Heart left ventricle (tissue), 16 donors: Measurements from ENCODE around the gene PSAT1. TPM values are rescaled to one million over a fixed set of nuclear protein-coding genes. Genes with fewer than 3 reads are reported as not detected.
A peak's percentile ranks its signal among the peaks of the same experiment; 100 is the strongest.

Source experiments
- ATAC-seq, 4 donors: fragments of 200-7000 bp; cut with Tn5 transposase; one replicate each; pipeline ENCODE4 v1.9.1; 2020 to 2022; ENCODE audit warnings: moderate library complexity in 4 of 4, mild to moderate bottlenecking in 3 of 4, moderate number of reproducible peaks in 1 of 4
- DNase-seq, 5 donors: peaks; one replicate each; pipeline ENCODE4 v3.0.0-alpha.2; 2020
- H3K27ac ChIP-seq, 12 donors: fragments of 200-600 bp; sonication (generic) in 4 of 12; one replicate each; pipeline versions ENCODE4 v1.5.0 to v1.8.0; 2016 to 2022; ENCODE audit warnings: mild to moderate bottlenecking in 2 of 12
- H3K27me3 ChIP-seq, 9 donors: fragments of 200-600 bp; sonication (generic) in 2 of 9; one replicate each; pipeline versions ENCODE4 v1.5.1 to v1.8.0; 2016 to 2022; ENCODE audit warnings: mild to moderate bottlenecking in 3 of 9
- H3K36me3 ChIP-seq, 9 donors: fragments of 200-600 bp; sonication (generic) in 2 of 9; one replicate each; pipeline versions ENCODE4 v1.5.0 to v1.8.0; 2018 to 2022; ENCODE audit warnings: mild to moderate bottlenecking in 2 of 9
- H3K4me1 ChIP-seq, 12 donors: fragments of 200-600 bp; sonication (generic) in 4 of 12; one replicate each; pipeline versions ENCODE4 v1.5.0 to v1.8.0; 2016 to 2022; ENCODE audit warnings: mild to moderate bottlenecking in 3 of 12
- H3K4me3 ChIP-seq, 12 donors: fragments of 200-600 bp; sonication (generic) in 4 of 12; one replicate each; pipeline versions ENCODE4 v1.5.0 to v1.8.0; 2017 to 2022; ENCODE audit warnings: mild to moderate bottlenecking in 9 of 12, moderate library complexity in 4 of 12
- H3K9me3 ChIP-seq, 12 donors: fragments of 200-600 bp; sonication (generic) in 4 of 12; one replicate each; pipeline versions ENCODE4 v1.5.0 to v1.8.0; 2016 to 2022; ENCODE audit warnings: mild to moderate bottlenecking in 1 of 12
- POLR2A ChIP-seq, 2 donors: fragments of 450-650 bp; IDR thresholded peaks; one replicate each; pipeline ENCODE4 v1.6.1; 2017; ENCODE audit warnings: antibody characterized with exemption in 2 of 2, mild to moderate bottlenecking in 2 of 2, moderate library complexity in 2 of 2
- WGBS, 4 donors: extraction: QIAGEN DNeasy Blood & Tissue Kit in 2 of 4; methylation state at CpG; one replicate each; pipeline versions ENCODE4 v1.1.5 to v1.1.7; 2013 to 2018; 5-methylcytosine and 5-hydroxymethylcytosine counted together
- intact Hi-C, 10 donors: fragments of 100-400 bp; cut with DNase I; formaldehyde crosslinking; loops; one replicate each; pipeline versions ENCODE4 v1.11.1 to v1.14.2; 2022
- long read RNA-seq, 3 donors: library from polyadenylated mRNA; unstranded; transcript quantifications; one replicate each; pipeline ENCODE4 v2.0.0, GENCODE V29; 2020 to 2021
- polyA plus RNA-seq, 2 donors: library from polyadenylated mRNA; stranded (reverse); fragments of 200-250 nt; gene quantifications; one replicate each; pipeline ENCODE4 v1.2.3, GENCODE V29; 2013
- total RNA-seq, 9 donors: library from RNA; depleted of rRNA in 2 of 9; stranded (reverse); fragments of >200 nt in 2 of 9; fragmentation: NEBNext Ultra II Directional in 3 of 9; extraction: Animal tissue kit (Norgen Biotek cat#: 25700) in 3 of 9; gene quantifications; one replicate each; pipeline versions ENCODE4 v1.1.0 to v1.2.4, GENCODE V29; 2016 to 2023
- TF ChIP-seq, protein P1 (sequence below), 12 donors: fragments of 200-600 bp; sonication (generic) in 4 of 12; IDR thresholded peaks; one replicate each; pipeline versions ENCODE4 v1.5.0 to v1.8.0; 2018 to 2022; ENCODE audit warnings: antibody characterized with exemption in 12 of 12, mild to moderate bottlenecking in 5 of 12
- donor health status: ischemic (EF 13 %, LVEDD 7.1; RV severe dilation, severe dysfunction).
- donor health status: healthy with polysubstance abuse.
- donor health status: DM: no; HTN: yes; CAD: no.
- donor health status: DM: no; HTN: no; CAD: no.
- donor health status: ischemic (EF 25% LVEDD 6.9; RV normal size, moderate dysfunction).
- donor health status: ischemic (EF 25% LVEDD 5.7; RV mildly dilated, moderate dysfunction).
- donor health status: healthy.
- donor health status: DM: yes; HTN: yes; CAD: no.
- donor health status: ischemic (EF 35%, LVEDD 5.7; RV mildly dilated, moderate dysfunction).
- donor health status: nonischemic (EF 11% LVEDD 7.7; RV severe dilation, severe dysfunction).
- donor health status: DM: yes; HTN: yes; CAD: no.
- donor health status: PGD.
- donor health status: ischemic (EF 29% LVEDD 5.4; RV normal size, mild dysfunction).
- donor health status: nonischemic (EF 23%, LVEDD 6.1; RV moderate dilation, normal function).

Gene PSAT1
- total RNA-seq (1 to 10 TPM in 1 of 9 donors, under 1 TPM in 8; 0.20 to 1.3 (median 0.62) TPM), polyA plus RNA-seq (1 to 10 TPM in 1 of 2 donors, under 1 TPM in 1; 0.46 to 3.1 TPM)
- long read RNA-seq, donor 1, partial matches to known transcripts = 0 of 2 reads
- long read RNA-seq, donor 1, other reads (novel, unspliced or antisense) = 0 of 2 reads
- long read RNA-seq, donor 2, partial matches to known transcripts = 0 of 1 reads
- long read RNA-seq, donor 2, other reads (novel, unspliced or antisense) = 0 of 1 reads
- long read RNA-seq, donor 3 = 0 reads

- Histone ChIP-seq H3K4me1 (peaks cover 6 to 29% (median 19%) of the 10 kb centered on the region in 12 donors), H3K27ac (peak within 1 kb of the TSS in 2 of 12 donors; percentile 13 to 69), H3K27me3 (peaks cover 0 to 43% (median 11%) of the 10 kb centered on the region in 9 donors), H3K4me3 (peak within 1 kb of the TSS; percentile 29 to 72 (median 55)), H3K36me3 (no peaks in the 10 kb centered on the region), H3K9me3 (no peaks in the 10 kb centered on the region)
- intact Hi-C loops = no loop called here
- 0 to 1% (median 1%) methylated on average over 29 to 76 of the region's 76 CpGs for WGBS, 4 donors
- DNase-seq (peak; percentile 72 to 88 (median 79)), ATAC-seq (peak; percentile 79 to 98 (median 98))
- no peak for TF ChIP-seq POLR2A (IDR thresholded peaks at IDR 0.05)
- TF ChIP-seq, protein P1, sequence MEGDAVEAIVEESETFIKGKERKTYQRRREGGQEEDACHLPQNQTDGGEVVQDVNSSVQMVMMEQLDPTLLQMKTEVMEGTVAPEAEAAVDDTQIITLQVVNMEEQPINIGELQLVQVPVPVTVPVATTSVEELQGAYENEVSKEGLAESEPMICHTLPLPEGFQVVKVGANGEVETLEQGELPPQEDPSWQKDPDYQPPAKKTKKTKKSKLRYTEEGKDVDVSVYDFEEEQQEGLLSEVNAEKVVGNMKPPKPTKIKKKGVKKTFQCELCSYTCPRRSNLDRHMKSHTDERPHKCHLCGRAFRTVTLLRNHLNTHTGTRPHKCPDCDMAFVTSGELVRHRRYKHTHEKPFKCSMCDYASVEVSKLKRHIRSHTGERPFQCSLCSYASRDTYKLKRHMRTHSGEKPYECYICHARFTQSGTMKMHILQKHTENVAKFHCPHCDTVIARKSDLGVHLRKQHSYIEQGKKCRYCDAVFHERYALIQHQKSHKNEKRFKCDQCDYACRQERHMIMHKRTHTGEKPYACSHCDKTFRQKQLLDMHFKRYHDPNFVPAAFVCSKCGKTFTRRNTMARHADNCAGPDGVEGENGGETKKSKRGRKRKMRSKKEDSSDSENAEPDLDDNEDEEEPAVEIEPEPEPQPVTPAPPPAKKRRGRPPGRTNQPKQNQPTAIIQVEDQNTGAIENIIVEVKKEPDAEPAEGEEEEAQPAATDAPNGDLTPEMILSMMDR (IDR thresholded peaks at IDR 0.05) = peak in 1 of 12 donors; percentile 17
These were observed at the start of gene PSAT1 for GRCh38 chr9:78296893-78297671. PSAT1 (plus strand) TSS chr9:78297125; CDS start chr9:78297211, 86 bp downstream.

DNA sequence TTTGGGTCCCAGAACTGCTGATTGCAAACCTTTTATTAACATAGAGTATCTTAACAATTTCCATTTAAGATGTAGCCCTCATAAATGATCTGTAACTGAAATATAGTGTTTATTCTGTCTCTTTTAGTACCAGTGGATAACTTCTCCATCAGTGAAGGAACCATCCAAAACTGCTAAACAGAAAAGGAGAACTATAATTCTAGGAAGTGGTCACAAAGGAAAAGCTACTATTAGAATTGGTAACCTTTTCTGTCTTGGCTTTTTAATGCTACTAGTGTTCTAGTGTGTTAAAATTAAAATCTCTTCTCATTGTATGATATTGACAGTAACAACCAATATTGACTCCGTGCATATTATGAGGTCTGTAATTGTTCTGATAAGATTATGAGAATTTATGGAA lies 48.3 kb upstream of the PSAT1 start:
- Histone ChIP-seq H3K9me3 (no peaks in the 10 kb centered on the region), H3K27ac (no peak overlapping the region), H3K4me3 (no peak overlapping the region), H3K27me3 (no peaks in the 10 kb centered on the region), H3K4me1 (no peaks in the 10 kb centered on the region), H3K36me3 (peaks cover 0 to 73% (median 36%) of the 10 kb centered on the region in 9 donors)
- 90 to 93% (median 91%) methylated on average over 1 of the region's 1 CpG for WGBS, 4 donors
- no peak for DNase-seq
- no peak for TF ChIP-seq POLR2A (IDR thresholded peaks at IDR 0.05)
- TF ChIP-seq, protein P1 (IDR thresholded peaks at IDR 0.05) = no peak
- intact Hi-C loops = no loop called here
- ATAC-seq = no peak

DNA sequence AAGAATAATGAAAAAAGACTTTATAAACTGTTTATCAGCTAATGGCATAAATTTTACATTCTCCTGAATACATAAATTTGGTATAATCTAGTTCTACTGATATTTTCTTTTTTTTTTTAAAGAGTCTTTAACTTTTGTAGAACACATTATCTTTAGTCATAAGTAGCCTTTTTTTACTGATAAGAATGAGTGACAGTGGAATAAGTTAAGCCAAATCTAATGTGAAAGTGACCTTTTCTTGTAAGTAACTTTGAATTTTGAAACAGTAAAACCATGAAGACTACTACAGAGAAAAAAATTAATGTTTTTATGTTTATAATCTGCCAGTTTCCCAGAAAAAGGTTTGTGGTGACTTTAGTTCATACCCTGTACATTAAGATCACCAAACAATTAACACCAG lies 47.4 kb upstream of the PSAT1 start:
- no peak overlapping the region for H3K27ac ChIP-seq
- H3K4me3 ChIP-seq = no peak overlapping the region
- no peak for ATAC-seq
- no peaks in the 10 kb centered on the region for H3K27me3 ChIP-seq
- DNase-seq = no peak
- TF ChIP-seq POLR2A (IDR thresholded peaks at IDR 0.05) = no peak
- TF ChIP-seq, protein P1 (IDR thresholded peaks at IDR 0.05) = no peak
- H3K9me3 ChIP-seq = no peaks in the 10 kb centered on the region
- intact Hi-C loops = no loop called here
- H3K36me3 ChIP-seq = peaks cover 0 to 73% (median 28%) of the 10 kb centered on the region in 9 donors
- H3K4me1 ChIP-seq = no peaks in the 10 kb centered on the region

GRCh38 chr9:78252616-78253015 lies 44.3 kb upstream of the PSAT1 start:
- intact Hi-C loops = no loop called here
- Histone ChIP-seq H3K27ac (no peak overlapping the region), H3K4me1 (no peaks in the 10 kb centered on the region), H3K27me3 (no peaks in the 10 kb centered on the region), H3K4me3 (no peak overlapping the region), H3K36me3 (peaks cover 0 to 84% (median 28%) of the 10 kb centered on the region in 9 donors), H3K9me3 (no peaks in the 10 kb centered on the region)
- no peak for DNase-seq
- TF ChIP-seq, protein P1 (IDR thresholded peaks at IDR 0.05) = no peak
- TF ChIP-seq POLR2A (IDR thresholded peaks at IDR 0.05) = no peak
- ATAC-seq = no peak
- 96 to 98% (median 98%) methylated on average over 1 of the region's 1 CpG for WGBS, 4 donors
